GM13976 (cell line): ENCODE data around the gene CCN2.

ENCODE experiments used
- DNase-seq: peaks from one replicate; pipeline ENCODE4 v3.0.0; 2012; ENCODE audit warnings: low spot score
- CTCF ChIP-seq: IDR thresholded peaks from 2 replicates; pipeline ENCODE4 v1.5.1; 2012; ENCODE audit warnings: borderline replicate concordance, mild to moderate bottlenecking; ENCODE audit not compliant: insufficient read depth; ENCODE audit errors: extremely low read depth, missing control alignments, control extremely low read depth
- in situ Hi-C: fragments of 300-500 bp; cut with MboI; formaldehyde crosslinking; loops from one replicate; pipeline ENCODE4 v1.12.0; 2022; ENCODE audit warnings: low sequenced_read_pairs, mixed read lengths, inconsistent platforms; ENCODE audit not compliant: unreplicated experiment

Gene CCN2

GRCh38 chr6:131968656-131969055 lies 17.5 kb upstream of the CCN2 start:
- in situ Hi-C loops, result no loop called here
- no peak for DNase-seq
- TF ChIP-seq CTCF, result no peak

- DNase-seq, result no peak
- in situ Hi-C loops, result no loop called here
Measured at GRCh38 chr6:131967948-131968347, 16.8 kb upstream of the CCN2 start.

DNA sequence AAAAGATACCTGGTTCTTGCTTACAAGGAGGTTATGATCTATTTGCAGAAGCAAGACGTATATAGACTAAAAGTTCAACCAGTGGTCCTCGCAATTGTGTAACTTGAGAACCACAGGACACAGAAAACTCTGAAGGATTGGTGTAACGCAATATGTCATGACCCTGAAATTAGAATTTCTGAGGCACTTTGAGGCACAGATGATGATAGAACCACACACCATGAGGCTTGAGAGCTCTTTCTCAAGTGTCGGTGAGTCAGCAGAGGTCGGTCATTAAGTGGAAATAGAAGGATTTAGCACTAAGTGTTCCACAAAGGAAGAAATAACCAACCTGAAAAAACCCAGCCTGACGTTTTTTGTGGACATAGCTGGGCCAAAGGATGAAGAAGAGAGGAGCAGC lies 15.3 kb upstream of the CCN2 start:
- no peak for TF ChIP-seq CTCF
- in situ Hi-C loops, result no loop called here
- no peak for DNase-seq

More at GRCh38 chr6:131967948-131968347, 16.8 kb upstream of the CCN2 start:
- TF ChIP-seq CTCF, result no peak

DNA sequence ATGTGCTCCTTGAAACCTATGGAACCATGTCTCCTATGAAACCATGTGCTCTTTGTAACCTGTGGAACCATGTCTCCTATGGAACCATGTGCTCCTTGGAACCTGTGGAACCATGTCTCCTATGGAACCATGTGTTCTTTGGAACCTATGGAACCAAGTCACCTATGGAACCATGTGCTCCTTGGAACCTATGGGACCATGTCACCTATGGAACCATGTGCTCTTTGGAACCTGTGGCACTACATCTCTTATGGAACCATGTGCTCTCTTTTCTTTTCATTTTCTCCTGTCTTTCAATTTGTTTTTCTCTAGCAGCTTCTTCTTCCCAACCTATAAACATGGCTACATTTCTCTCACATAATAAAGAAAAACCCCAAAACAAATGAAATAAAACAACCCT lies 11.9 kb upstream of the CCN2 start:
- DNase-seq, result no peak
- in situ Hi-C loops, result no loop called here
- no peak for TF ChIP-seq CTCF

DNA sequence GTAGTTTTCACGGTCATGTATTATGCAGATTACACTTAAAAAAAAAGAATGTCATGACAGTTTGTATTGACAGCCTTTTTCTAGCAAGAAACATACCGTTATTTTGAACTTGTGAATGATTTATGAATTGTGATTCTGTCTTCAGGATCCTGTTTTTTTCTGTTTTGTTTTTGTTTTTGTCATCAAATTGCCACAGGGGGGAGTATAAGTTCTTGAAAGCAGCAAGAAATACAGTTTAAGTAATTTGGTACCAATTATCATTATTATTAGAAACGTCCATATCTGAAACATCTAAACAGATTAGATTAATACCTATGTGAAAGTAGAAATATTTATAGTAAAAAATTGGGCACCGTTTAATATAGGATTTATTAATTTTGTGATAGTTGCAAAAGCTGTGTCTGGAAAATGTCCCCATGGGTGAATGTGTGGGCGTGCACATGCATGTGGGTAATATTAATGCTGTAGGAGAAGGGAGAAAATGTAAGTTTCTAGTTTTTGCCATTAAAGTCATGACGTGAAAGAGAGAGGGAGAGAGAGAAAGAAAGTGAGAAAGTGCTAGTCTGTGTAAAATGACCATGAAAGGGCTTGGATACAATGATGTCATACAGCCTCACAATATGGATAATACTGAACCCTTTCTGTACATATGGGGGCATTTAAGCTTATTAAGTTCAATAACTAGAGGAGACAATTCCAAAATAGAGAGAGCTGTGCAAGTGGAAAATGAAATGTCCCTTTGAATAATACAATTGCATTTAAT lies 9.4 kb upstream of the CCN2 start:
- DNase-seq, result no peak
- TF ChIP-seq CTCF, result no peak
- in situ Hi-C loops, result no loop called here

- in situ Hi-C loops, result no loop called here
- DNase-seq, result no peak
- no peak for TF ChIP-seq CTCF
Measured at GRCh38 chr6:131958542-131959470, 7.6 kb upstream of the CCN2 start.
